Mucosa of rectum (tissue), 2 donors: ENCODE measurements around the gene RPH3AL.

Experiments used
- H3K27ac ChIP-seq, 2 donors: one replicate each; pipeline ENCODE4 v1.7.0; 2013; ENCODE audit warnings: inconsistent platforms in 2 of 2, low read depth in 2 of 2, low read length in 2 of 2
- H3K27me3 ChIP-seq, 2 donors: one replicate each; pipeline ENCODE4 v1.7.0; 2013; ENCODE audit warnings: low read length in 2 of 2; ENCODE audit not compliant: control insufficient read depth in 2 of 2, insufficient read depth in 2 of 2
- H3K36me3 ChIP-seq, 2 donors: one replicate each; pipeline ENCODE4 v1.7.0; 2013; ENCODE audit warnings: low read length in 2 of 2; ENCODE audit not compliant: control insufficient read depth in 2 of 2, insufficient read depth in 2 of 2
- H3K4me1 ChIP-seq, 2 donors: one replicate each; pipeline ENCODE4 v1.7.0; 2013; ENCODE audit warnings: low read length in 2 of 2, mild to moderate bottlenecking in 1 of 2; ENCODE audit not compliant: control insufficient read depth in 2 of 2, insufficient read depth in 2 of 2
- H3K4me3 ChIP-seq, 2 donors: one replicate each; pipeline ENCODE4 v1.7.0; 2013; ENCODE audit warnings: low read length in 2 of 2
- H3K9ac ChIP-seq, 2 donors: one replicate each; pipeline ENCODE4 v1.7.0; 2013; ENCODE audit warnings: low read length in 2 of 2, low read depth in 1 of 2, mild to moderate bottlenecking in 1 of 2
- H3K9me3 ChIP-seq, 2 donors: one replicate each; pipeline ENCODE4 v1.7.0; 2013; ENCODE audit warnings: low read length in 2 of 2; ENCODE audit not compliant: control insufficient read depth in 2 of 2
- donor health status: healthy.
- donor health status: Normal muscosa, but diverticular disease.

The RPH3AL gene

GRCh38 chr17:327296-327695 lies 25.3 kb downstream of the RPH3AL start:
- no peak overlapping the region for H3K27ac ChIP-seq
- H3K9me3 ChIP-seq, result no peaks in the 10 kb centered on the region
- no peak overlapping the region for H3K4me3 ChIP-seq
- no peaks in the 10 kb centered on the region for H3K27me3 ChIP-seq
- peaks cover 4 to 7% of the 10 kb centered on the region in 2 donors for H3K36me3 ChIP-seq
- no peaks in the 10 kb centered on the region for H3K4me1 ChIP-seq
- no peak overlapping the region for H3K9ac ChIP-seq

GRCh38 chr17:326010-326621 lies 26.5 kb downstream of the RPH3AL start:
- H3K4me3 ChIP-seq, result no peak overlapping the region
- no peaks in the 10 kb centered on the region for H3K4me1 ChIP-seq
- H3K36me3 ChIP-seq, result peaks cover 4 to 7% of the 10 kb centered on the region in 2 donors
- no peak overlapping the region for H3K27ac ChIP-seq
- H3K27me3 ChIP-seq, result no peaks in the 10 kb centered on the region
- H3K9ac ChIP-seq, result no peak overlapping the region
- no peaks in the 10 kb centered on the region for H3K9me3 ChIP-seq

GRCh38 chr17:325270-326009 lies 27.2 kb downstream of the RPH3AL start:
- Histone ChIP-seq H3K27ac (no peak overlapping the region), H3K4me1 (no peaks in the 10 kb centered on the region), H3K9me3 (no peaks in the 10 kb centered on the region), H3K9ac (no peak overlapping the region), H3K4me3 (no peak overlapping the region), H3K27me3 (no peaks in the 10 kb centered on the region), H3K36me3 (peaks cover 7% of the 10 kb centered on the region in 2 donors)

GRCh38 chr17:323721-324571 lies 28.7 kb downstream of the RPH3AL start:
- Histone ChIP-seq H3K4me1 (no peaks in the 10 kb centered on the region), H3K36me3 (peaks cover 13% of the 10 kb centered on the region in 2 donors), H3K27ac (no peak overlapping the region), H3K9ac (no peak overlapping the region), H3K9me3 (no peaks in the 10 kb centered on the region), H3K4me3 (no peak overlapping the region), H3K27me3 (no peaks in the 10 kb centered on the region)

- H3K9ac ChIP-seq, result no peak overlapping the region
- no peaks in the 10 kb centered on the region for H3K27me3 ChIP-seq
- no peaks in the 10 kb centered on the region for H3K4me1 ChIP-seq
- H3K36me3 ChIP-seq, result peaks cover 13 to 16% of the 10 kb centered on the region in 2 donors
- H3K27ac ChIP-seq, result no peak overlapping the region
- H3K4me3 ChIP-seq, result no peak overlapping the region
- H3K9me3 ChIP-seq, result no peaks in the 10 kb centered on the region
Measured at GRCh38 chr17:323181-323580, 29.4 kb downstream of the RPH3AL start.

- Histone ChIP-seq H3K27me3 (no peaks in the 10 kb centered on the region), H3K27ac (no peak overlapping the region), H3K36me3 (peaks cover 10 to 17% of the 10 kb centered on the region in 2 donors), H3K4me1 (no peaks in the 10 kb centered on the region), H3K9me3 (no peaks in the 10 kb centered on the region), H3K4me3 (no peak overlapping the region), H3K9ac (no peak overlapping the region)
Measured at GRCh38 chr17:322006-322780, 30.4 kb downstream of the RPH3AL start.

GRCh38 chr17:321386-321941 lies 31.1 kb downstream of the RPH3AL start:
- Histone ChIP-seq H3K4me3 (no peak overlapping the region), H3K4me1 (no peaks in the 10 kb centered on the region), H3K27me3 (no peaks in the 10 kb centered on the region), H3K36me3 (peaks cover 6 to 13% of the 10 kb centered on the region in 2 donors), H3K9me3 (no peaks in the 10 kb centered on the region), H3K9ac (no peak overlapping the region), H3K27ac (no peak overlapping the region)

- H3K4me1 ChIP-seq, result no peaks in the 10 kb centered on the region
- H3K27me3 ChIP-seq, result no peaks in the 10 kb centered on the region
- H3K27ac ChIP-seq, result no peak overlapping the region
- no peak overlapping the region for H3K9ac ChIP-seq
- no peaks in the 10 kb centered on the region for H3K9me3 ChIP-seq
- H3K36me3 ChIP-seq, result peaks cover 6 to 13% of the 10 kb centered on the region in 2 donors
- H3K4me3 ChIP-seq, result no peak overlapping the region
Measured at GRCh38 chr17:320809-321385, 31.7 kb downstream of the RPH3AL start.

- Histone ChIP-seq H3K9ac (no peak overlapping the region), H3K4me3 (no peak overlapping the region), H3K9me3 (no peaks in the 10 kb centered on the region), H3K36me3 (peaks cover 6 to 13% of the 10 kb centered on the region in 2 donors), H3K27ac (no peak overlapping the region), H3K27me3 (no peaks in the 10 kb centered on the region), H3K4me1 (no peaks in the 10 kb centered on the region)
Measured at GRCh38 chr17:320139-320538, 32.5 kb downstream of the RPH3AL start.
